ENCODE data around the gene AKAIN1.

The AKAIN1 gene

GRCh38 chr18:5197032-5197434 is at the start of gene AKAIN1:
Gene AKAIN1 (minus strand): TSS chr18:5197257. CDS start chr18:5197053, 204 bp downstream.
- DNase-seq = no peak

- no peak for DNase-seq
Observed at GRCh38 chr18:5244941-5245340, 47.9 kb upstream of the AKAIN1 start.

GRCh38 chr18:5239447-5239846 is 42.4 kb upstream of the AKAIN1 start:
- DNase-seq = no peak

- peak; percentile 49 for DNase-seq
Observed at GRCh38 chr18:5238371-5238976, 41.4 kb upstream of the AKAIN1 start.

GRCh38 chr18:5237723-5238370 is 40.8 kb upstream of the AKAIN1 start:
- DNase-seq = peak; percentile 88

- DNase-seq = no peak
Observed at GRCh38 chr18:5237083-5237722, 40.1 kb upstream of the AKAIN1 start.

- no peak for DNase-seq
Observed at GRCh38 chr18:5214583-5215351, 17.7 kb upstream of the AKAIN1 start.

GRCh38 chr18:5207471-5208150 is 10.6 kb upstream of the AKAIN1 start:
- no peak for DNase-seq

- DNase-seq = no peak
Observed at GRCh38 chr18:5198311-5198710, 1.3 kb upstream of the AKAIN1 start.

GRCh38 chr18:5197461-5197860 is 404 bp upstream of the AKAIN1 start:
- DNase-seq = no peak

GRCh38 chr18:5196253-5197031 is 615 bp downstream of the AKAIN1 start:
- no peak for DNase-seq

GRCh38 chr18:5195656-5196055 is 1.4 kb downstream of the AKAIN1 start:
- no peak for DNase-seq

GRCh38 chr18:5180254-5180653 is 16.8 kb downstream of the AKAIN1 start:
- DNase-seq = no peak

- DNase-seq = no peak
Observed at GRCh38 chr18:5178519-5178918, 18.5 kb downstream of the AKAIN1 start.

- no peak for DNase-seq
Observed at GRCh38 chr18:5175378-5175777, 21.7 kb downstream of the AKAIN1 start.

- no peak for DNase-seq
Observed at GRCh38 chr18:5173646-5174045, 23.4 kb downstream of the AKAIN1 start.

GRCh38 chr18:5173236-5173635 is 23.8 kb downstream of the AKAIN1 start:
- no peak for DNase-seq

GRCh38 chr18:5167831-5168230 is 29.2 kb downstream of the AKAIN1 start:
- DNase-seq = no peak

GRCh38 chr18:5166606-5167280 is 30.3 kb downstream of the AKAIN1 start:
- DNase-seq = no peak

- DNase-seq = no peak
Observed at GRCh38 chr18:5164903-5165302, 32.2 kb downstream of the AKAIN1 start.

GRCh38 chr18:5162111-5162510 is 34.9 kb downstream of the AKAIN1 start:
- no peak for DNase-seq

- DNase-seq = no peak
Observed at GRCh38 chr18:5159080-5159479, 38.0 kb downstream of the AKAIN1 start.

Measured in activated naive CD4-positive, alpha-beta T cell treated with Interleukin-2 at 50 U/mL for 16 hours (primary cell).